Eye (tissue), 1 donor: ENCODE measurements around the gene CRTC2.
"Not testable (repeated sequence)": the region's sequence is repeated elsewhere in the genome, so short reads cannot be mapped to it uniquely, and the experiment has no call there.

Experiments
- DNase-seq: peaks from one replicate; pipeline ENCODE4 v3.0.0-alpha.2; 2015

Gene CRTC2, protein sequence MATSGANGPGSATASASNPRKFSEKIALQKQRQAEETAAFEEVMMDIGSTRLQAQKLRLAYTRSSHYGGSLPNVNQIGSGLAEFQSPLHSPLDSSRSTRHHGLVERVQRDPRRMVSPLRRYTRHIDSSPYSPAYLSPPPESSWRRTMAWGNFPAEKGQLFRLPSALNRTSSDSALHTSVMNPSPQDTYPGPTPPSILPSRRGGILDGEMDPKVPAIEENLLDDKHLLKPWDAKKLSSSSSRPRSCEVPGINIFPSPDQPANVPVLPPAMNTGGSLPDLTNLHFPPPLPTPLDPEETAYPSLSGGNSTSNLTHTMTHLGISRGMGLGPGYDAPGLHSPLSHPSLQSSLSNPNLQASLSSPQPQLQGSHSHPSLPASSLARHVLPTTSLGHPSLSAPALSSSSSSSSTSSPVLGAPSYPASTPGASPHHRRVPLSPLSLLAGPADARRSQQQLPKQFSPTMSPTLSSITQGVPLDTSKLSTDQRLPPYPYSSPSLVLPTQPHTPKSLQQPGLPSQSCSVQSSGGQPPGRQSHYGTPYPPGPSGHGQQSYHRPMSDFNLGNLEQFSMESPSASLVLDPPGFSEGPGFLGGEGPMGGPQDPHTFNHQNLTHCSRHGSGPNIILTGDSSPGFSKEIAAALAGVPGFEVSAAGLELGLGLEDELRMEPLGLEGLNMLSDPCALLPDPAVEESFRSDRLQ

DNA sequence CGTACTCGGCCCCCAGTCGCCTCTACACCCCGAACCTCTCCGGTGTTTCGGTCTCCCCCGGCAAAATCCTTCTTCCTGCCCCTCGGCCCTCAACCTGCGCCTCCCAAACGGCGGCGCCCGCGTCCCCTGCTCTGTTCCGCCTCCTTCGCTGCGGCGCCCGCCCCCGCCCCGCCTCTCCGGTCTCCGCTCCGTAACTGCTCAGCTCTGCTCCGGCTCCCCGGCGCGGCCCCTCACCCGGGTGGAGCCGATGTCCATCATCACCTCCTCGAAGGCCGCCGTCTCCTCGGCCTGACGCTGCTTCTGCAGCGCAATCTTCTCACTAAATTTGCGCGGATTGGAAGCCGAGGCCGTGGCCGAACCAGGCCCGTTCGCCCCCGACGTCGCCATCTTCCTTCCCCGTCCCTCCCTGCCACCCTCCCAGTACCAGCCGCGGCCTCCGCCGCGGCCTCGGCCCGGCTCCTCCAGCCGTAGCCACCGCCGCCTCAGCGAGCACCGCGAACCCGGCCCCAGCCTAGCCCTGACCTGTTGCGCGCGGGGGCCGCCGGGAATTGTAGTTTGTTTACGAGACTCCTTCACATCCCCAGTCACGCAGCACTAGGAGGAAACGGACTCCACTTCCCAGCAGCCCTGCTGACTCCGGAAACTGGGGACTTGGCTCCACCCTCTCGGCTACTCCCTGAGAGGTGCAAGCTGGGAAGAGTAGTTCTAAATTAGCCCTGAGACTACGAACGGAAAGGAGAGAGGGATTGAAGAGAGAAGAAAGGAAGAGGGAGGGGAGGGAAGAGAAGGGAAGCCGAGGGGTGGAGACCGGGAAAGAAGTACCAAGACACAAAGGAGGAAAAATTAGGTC, at the start of gene CRTC2:
Gene CRTC2 (minus strand): TSS at position 502 of the 850 bp plus-strand sequence. CDS start 115 bp downstream, at position 387.
- peak; percentile 99 for DNase-seq

DNA sequence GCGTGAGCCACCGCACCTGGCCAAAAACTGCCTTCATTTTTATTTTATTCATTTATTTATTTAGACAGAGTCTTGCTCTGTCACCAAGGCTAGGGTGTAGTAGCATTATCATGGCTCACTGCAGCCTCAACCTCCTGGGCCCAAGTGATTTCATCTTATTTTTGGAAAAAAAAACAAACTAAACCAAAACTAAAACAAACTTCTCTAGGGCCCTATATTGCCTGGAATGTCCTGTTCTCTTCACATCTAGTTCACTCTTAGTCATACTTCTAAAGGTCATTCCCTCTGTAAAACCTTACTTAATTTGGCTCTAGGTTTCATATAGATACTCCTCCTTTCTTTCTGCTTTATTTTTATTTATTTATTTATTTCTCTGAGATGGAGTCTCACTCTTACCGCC, 47.7 kb upstream of the CRTC2 start:
- no peak for DNase-seq

DNA sequence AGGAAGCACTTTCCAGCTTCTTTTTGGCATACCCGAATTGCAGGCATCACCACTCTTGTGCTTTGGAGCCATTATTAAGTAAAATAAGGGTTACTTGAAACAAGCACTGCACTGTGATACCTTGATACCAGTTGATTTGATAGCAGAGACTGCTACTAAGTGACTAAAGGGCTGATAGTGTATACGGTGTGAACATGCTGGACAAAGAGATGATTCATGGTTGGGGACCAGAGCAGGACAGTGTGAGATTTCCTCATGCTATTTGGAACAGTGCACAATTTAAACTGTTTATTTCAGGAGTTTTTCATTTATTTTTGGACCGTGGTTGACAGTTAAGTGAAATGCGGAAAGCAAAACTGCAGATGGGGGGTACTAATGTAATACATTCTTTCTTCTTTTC, 42.0 kb upstream of the CRTC2 start:
- DNase-seq, result no peak

DNA sequence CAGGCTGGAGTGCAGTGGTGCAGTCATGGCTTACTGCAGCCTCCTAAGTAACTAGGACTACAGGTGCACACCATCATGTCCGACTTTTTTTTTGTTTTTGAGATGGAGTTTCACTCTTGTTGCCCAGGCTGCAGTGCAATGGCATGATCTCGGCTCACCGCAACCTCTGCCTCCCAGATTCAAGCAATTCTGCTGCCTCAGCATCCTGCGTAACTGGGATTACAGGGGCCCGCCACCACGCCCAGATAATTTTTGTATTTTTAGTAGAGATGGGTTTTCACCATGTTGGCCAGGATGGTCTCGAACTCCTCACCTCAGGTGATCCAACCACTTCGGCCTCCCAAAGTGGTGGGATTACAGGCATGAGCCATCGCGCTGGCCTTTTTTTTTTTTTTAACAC, 38.5 kb upstream of the CRTC2 start:
- DNase-seq, result not testable (repeated sequence)

DNA sequence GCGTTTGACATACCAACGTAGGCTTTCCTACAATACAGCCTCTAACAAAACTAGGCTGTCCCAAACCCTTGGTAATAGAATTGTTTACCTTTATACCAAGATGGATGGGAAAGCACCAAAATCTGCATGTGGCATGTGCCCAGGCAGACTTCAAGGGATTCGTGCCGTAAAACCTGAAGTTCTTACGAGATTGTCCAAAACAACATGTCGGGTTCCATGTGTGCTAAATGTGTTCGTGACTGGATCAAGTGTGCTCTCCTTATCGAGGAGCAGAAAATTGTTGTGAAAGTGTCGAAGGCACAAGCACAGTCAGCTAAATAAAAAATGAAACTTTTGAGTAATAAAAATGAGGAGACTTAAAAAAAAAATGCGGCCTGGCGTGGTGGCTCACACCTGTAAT, 37.2 kb upstream of the CRTC2 start:
- no peak for DNase-seq

DNA sequence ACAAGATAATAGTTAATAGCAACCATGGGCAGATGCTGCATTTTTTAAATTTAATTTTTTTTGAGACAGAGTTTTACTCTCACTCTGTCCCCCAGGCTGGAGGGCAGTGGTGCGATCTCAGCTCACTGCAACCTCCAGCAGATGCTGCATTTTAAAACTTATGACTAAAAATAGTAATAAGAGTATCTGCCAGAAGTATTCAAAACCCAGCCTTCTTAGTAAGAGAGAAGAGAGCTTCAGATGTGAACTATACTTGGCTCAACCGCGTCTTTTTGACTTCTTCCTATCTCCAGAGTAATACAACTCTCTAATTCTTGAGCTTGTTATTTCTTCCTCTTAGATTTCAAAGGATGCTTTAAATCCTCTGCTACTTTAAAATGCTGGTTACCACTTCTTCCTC, 36.8 kb upstream of the CRTC2 start:
- no peak for DNase-seq

DNA sequence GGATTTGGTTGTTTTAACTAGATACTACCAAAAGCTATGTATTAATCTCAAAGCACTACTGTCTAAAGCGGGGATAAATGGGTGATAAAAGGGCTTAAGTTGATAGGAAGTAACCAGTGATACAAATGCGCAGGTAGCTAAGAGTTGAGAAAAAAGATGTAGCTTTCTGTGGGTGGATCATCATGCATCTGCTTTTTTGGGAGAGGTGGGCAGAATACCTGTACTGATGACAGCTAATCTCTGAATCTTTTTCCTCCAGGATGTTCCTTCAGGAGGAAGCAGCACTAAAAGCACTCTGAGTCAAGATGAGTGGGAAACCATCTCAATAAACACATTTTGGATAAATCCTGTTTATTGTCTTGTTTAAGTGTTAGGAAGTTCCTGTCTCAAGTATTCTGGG, 33.4 kb upstream of the CRTC2 start:
- DNase-seq, result no peak

DNA sequence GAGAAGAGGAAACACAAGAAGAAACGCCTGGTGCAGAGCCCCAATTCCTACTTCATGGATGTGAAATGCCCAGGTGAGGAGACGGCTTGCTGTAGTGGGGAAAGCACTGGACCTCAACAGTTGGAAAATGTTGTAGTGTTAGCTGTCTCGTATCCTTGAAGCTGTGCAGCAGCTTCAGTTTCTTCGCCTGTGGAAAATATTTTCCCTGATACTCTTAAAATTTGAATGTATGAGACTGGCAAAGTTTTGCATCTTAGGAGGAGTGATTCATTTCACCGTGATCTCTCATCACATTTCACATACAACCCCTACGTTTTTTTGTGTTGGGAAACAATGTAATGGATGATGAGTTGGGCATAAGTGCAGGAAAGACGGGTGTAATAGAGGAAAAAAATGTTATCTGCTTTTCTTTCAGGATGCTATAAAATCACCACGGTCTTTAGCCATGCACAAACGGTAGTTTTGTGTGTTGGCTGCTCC, 32.8 kb upstream of the CRTC2 start:
- no peak for DNase-seq

DNA sequence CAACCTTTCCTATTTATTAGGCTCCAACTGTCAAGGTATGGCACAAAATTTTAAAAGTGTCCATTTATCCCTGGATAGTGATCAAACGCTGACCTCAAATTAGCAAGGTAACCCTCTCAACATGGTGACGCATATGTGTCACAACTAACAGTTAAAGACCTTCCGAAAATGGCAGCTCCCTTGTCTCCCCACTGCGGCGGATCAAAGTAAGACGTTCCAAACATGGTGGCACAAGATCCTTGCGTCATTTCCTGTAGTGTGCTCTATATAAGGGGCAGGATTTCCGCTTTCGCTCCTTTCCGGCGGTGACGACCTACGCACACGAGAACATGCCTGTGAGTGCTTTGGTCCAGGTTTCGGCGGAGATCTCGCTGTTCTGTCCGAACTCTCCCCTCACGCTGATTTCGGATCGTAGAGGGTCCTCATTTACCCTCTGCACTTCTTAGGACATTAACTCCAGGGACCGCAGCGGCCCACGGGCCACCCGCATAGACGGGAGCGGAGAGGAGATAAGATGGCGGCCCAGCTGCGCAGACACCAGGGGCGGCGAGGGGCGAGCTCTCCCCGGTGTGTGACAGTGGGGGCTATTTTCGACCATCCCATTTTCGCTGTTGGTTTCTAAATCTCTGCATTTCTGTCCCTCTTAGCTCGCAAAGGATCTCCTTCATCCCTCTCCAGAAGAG, 32.2 kb upstream of the CRTC2 start, which contains the start of gene RPS27:
Gene RPS27 (plus strand): TSS at position 295 of the 683 bp plus-strand sequence. CDS start 35 bp downstream, at position 330.
- DNase-seq, result peak; percentile 99

DNA sequence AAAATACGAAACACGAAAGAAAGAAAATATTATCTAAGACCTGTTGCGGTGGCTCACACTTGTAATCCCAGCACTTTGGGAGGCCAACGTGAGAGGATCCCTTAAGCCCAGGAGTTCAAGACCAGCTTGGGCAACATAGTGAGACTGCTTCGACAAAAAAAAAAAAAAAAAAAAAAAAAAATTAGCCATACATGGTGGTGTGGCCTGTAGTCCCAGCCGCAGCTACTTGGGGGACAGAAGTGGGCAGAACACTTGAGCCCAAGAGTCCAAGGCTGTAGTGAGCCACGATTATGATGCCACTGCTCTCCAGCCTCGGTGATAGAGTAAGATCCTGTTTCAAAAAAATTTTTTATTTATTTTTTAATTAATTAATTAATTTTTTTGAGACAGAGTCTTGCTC, 29.2 kb upstream of the CRTC2 start:
- DNase-seq, result no peak

DNA sequence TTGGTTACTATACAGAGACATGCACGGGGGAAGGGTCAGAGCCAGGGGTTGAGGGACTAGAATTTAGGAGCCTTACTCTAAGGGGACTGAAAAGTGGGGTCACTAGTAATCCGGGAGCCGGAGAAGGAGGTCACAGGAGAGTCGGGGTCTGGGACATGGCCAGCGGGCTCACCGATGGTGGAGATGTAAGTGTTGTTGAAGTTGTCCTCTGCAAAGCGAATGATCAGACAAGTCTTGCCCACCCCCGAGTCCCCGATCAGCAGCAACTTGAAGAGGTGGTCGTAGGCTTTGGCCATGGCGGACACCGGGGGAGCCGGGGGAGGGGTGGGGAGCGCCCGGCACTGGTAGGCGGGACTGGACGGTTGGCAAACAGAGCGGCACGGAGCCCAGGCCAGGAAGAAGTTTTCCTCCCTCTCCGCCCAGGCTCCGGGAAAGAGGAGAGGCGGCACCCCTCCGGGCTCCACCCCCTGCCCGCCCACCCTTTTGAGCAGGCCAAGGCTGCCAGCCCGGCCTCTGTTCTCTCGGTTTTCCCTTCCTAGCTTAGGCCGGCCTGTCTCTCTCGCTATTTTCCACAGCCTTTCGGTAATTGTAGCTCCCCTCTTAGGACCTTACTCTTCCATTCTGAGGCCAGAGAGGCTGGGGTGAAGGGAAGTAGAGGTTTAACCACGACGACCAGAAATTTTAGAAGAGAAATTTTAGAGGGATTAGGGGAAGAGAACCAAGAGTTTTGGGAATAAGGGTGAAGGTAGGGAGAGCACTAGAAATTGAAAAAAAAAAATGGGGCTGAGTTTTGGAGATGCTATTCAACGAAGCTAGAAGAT, 27.7 kb upstream of the CRTC2 start, which contains the start of gene RAB13:
Gene RAB13 (minus strand): TSS at position 399 of the 821 bp plus-strand sequence. CDS start 103 bp downstream, at position 296.
- peak; percentile 91 for DNase-seq

DNA sequence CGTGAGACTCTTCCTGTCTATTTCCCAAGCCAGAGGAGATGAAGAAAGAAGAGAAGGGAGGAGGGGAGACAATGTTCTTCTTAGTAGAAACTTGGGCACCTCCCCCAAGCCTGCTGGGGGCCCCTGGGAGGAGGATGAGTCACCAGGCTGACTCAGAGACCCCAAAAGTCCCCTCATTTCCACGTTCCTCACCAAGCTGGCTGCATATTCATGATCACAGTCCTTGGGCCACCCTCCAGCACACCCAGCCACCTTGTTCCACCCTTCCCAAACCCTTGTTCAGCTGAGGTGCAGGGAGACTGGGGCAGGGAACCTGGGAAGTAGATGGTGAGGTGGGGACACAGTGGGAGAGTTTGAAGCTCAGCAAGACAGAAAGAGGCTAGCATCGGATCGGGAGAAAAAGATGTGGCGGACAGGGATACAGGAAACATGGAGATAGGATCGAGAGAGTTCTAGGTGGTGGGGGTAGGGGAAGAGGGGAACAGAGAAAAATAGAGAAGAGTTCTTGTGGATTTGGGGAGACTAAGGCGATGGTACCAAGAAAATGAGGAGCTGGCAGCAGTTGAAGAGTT, 27.0 kb upstream of the CRTC2 start:
- no peak for DNase-seq

DNA sequence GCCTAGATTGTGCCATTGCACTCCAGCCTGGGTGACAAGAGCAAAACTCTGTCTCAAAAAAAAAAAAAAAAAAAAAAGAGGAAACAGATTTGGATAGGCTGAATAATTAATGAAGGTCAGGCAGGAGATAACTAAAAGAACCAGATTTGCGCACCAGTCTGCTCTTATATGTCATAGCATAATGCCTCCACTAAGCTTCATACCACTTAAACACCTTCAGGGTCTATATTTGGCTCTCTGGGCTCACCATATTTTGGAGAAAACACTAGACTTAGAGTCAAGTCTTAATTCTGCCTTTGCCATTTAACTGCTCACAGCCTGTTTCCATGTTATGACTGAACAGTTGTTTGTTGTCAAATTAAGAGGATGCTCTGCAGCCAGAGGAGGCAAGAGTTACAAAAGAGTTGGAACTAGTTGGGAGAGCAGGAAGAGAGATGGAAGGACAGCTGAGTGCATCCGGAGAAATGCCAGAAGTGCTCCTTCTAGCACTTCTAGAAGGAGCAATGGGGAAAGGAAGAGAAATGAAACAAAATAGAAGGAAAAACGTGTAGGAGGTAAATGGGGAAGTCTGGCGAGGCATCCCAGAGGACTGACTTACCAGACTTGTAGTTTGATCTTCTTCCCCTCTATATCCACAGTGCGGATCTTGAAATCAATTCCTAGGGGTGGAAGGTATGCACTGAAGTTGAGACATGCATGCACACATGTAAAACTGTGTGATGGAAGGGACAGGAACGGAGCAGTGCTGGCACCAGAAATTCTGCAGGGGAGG, 25.9 kb upstream of the CRTC2 start:
- DNase-seq, result no peak

DNA sequence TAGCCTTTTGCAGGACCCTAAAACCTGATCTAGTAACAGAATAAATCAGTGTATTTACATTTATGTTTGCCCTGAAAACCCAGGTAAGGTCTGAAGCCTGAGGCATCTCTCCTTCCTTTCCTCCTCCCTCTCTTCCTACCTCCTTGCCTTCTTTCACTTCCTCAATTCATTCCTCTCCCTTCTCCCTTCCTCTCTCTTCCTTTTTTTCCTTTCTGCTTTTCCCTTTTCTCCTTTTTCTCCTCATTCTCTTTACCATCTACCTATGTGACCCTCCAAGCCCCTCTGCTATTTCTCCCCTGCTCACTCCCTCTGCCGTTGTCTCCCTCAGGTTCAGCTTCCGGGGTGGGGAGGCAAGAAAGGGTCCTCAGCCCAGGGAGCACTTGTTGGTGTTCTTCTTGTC, 23.3 kb upstream of the CRTC2 start:
- DNase-seq, result not testable (repeated sequence)

DNA sequence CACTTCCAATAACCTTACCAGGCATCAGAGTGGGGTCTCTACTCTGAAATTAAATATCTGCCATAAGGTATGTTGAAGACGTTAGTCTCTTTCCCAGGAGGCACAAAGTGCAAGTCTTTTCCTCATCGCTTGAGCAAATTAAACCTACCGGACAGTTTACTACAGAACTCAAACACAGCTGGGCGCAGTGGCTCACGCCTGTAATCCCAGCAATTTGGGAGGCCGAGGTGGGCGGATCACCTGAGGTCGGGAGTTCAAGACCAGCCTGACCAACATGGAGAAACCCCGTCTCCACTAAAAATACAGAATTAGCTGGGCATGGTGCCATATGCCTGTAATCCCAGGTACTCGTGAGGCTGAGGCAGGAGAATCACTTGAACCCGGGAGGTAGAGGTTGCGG, 20.7 kb upstream of the CRTC2 start:
- DNase-seq, result not testable (repeated sequence)

DNA sequence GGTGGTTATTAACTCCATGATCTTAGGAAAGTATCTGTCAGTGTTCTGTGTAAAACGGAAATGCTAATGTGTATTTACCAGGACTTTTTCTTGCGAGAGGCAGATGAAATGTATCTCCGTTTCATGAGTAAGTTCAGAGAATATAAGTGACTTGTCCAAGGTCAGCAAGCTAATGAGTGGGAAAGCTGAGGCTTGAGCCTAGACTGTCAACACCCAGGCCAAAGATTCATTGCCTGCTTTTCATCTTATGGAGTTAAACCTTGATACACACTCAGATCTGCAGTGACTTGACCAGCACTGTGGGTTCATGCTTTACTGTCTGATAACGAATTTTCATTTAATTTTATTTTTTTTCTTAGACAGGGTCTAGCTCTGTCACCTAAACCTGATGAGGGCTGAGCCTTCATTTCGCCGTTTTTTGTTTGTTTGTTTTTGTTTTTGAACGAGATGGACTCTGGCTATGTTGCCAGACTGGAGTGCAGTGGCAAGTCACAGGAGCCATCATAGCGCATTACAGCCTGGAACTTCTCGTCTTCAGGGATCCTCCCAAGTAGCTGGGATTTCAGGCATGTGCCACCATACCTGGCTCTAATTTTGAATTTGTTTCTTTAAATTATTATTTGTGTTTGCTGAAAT, 20.0 kb upstream of the CRTC2 start:
- DNase-seq, result no peak

DNA sequence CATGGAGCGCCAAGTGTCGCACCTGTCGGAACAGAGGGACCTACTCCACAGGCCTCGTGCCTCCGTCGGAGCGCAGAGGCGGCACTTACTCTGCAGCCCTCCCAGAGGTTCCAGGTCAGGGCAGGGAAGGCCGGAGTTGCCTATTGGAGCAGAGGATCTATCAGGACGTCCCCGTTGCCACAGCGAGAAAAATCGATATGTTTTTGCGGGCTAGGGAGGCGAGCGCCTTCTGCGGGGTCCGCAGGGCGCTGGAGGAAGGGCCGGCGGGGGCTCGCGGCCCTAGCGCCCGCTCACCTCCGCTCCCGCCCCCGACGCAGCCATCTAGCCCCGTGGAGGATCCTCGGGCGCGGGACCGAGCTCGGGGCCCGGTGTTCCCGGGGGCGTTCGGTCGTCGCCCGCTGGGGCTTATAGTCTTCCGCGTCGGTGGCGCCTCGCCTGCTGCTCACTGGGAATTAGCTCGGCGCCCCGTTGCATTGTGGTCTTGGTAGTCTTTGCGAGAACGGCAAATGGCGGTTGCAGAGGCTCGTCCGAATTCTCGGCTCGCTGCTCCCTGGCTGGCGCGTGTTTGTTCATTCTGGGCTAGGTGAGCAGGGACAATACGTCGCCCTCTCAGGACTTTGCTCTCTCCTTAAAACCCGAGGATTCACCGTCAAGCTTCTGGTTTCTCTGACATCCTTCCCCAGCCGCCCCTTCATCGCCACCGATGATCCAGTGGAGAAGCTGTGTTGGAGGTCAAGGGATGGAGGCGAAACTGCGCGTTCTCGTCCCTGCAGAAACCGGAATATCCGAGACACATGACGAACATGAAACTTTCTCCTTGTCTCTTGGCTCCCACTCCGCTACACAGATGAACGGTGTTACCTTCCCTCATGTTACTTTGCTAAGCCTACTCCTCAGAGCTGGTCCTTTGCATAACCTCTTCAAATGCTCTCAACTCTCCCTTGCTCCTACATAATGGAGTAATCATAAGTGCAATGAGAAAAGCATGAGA, 19.1 kb upstream of the CRTC2 start, which contains the start of gene JTB:
Gene JTB (minus strand): TSS at position 425 of the 991 bp plus-strand sequence. CDS start 422 bp downstream, at position 3.
- DNase-seq, result peak; percentile 96

DNA sequence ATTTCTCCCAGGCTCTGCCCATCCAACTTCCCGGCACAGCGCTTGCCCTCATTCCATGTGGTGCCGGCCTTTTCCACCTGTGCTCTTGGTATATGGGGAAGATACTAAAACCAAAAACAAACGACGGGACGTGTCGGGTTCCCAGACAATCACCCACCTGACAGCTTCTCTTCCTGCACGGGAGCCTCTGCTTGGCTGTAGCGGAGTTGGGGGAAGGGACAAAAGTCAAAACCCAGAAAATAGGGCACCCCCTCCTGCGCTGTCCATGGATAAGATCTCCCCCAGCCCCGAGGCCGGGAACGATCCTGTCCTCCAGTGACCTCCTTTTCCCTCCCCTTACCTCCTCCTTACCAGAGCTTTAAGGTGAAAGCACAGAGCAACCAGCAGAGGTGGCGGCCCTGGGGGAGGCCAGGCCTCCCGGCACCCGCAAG, 18.4 kb upstream of the CRTC2 start:
- DNase-seq, result no peak
